ENCODE results near the gene MAMDC2. TPM values are rescaled to one million over a fixed set of nuclear protein-coding genes. Genes with fewer than 3 reads are reported as not detected.

MAMDC2 gene
- total RNA-seq, 1 donor from 2014 or later, result 13.4 TPM

- TF ChIP-seq CTCF (IDR thresholded peaks at IDR 0.05; ENCODE audit: insufficient read depth, low read length, poor library complexity, severe bottlenecking), result no peak
- H3K36me3 ChIP-seq (ENCODE audit: control insufficient read depth, insufficient read depth, low read length), result no peaks in the 10 kb centered on the region
- H3K27me3 ChIP-seq (ENCODE audit: control insufficient read depth, insufficient read depth, low read length), result no peaks in the 10 kb centered on the region
- DNase-seq (ENCODE audit: low read depth), result no peak
- H3K4me3 ChIP-seq (ENCODE audit: low read depth, low read length), result no peak overlapping the region
Observed at GRCh38 chr9:70000469-70000868, 43.2 kb upstream of the MAMDC2 start.

- Histone ChIP-seq H3K4me3 (ENCODE audit: low read depth, low read length) (no peak overlapping the region), H3K27me3 (ENCODE audit: control insufficient read depth, insufficient read depth, low read length) (no peaks in the 10 kb centered on the region), H3K36me3 (ENCODE audit: control insufficient read depth, insufficient read depth, low read length) (no peaks in the 10 kb centered on the region)
- no peak for DNase-seq (ENCODE audit: low read depth)
- no peak for TF ChIP-seq CTCF (IDR thresholded peaks at IDR 0.05; ENCODE audit: insufficient read depth, low read length, poor library complexity, severe bottlenecking)
Observed at GRCh38 chr9:70003901-70004714, 39.5 kb upstream of the MAMDC2 start.

- no peak for DNase-seq (ENCODE audit: low read depth)
- Histone ChIP-seq H3K27me3 (ENCODE audit: control insufficient read depth, insufficient read depth, low read length) (no peaks in the 10 kb centered on the region), H3K36me3 (ENCODE audit: control insufficient read depth, insufficient read depth, low read length) (no peaks in the 10 kb centered on the region), H3K4me3 (ENCODE audit: low read depth, low read length) (no peak overlapping the region)
- TF ChIP-seq CTCF (IDR thresholded peaks at IDR 0.05; ENCODE audit: insufficient read depth, low read length, poor library complexity, severe bottlenecking), result no peak
Observed at GRCh38 chr9:70006306-70006705, 37.3 kb upstream of the MAMDC2 start.

GRCh38 chr9:70007831-70008230, 35.8 kb upstream of the MAMDC2 start:
- H3K36me3 ChIP-seq (ENCODE audit: control insufficient read depth, insufficient read depth, low read length), result no peaks in the 10 kb centered on the region
- no peak for TF ChIP-seq CTCF (IDR thresholded peaks at IDR 0.05; ENCODE audit: insufficient read depth, low read length, poor library complexity, severe bottlenecking)
- no peak for DNase-seq (ENCODE audit: low read depth)
- H3K27me3 ChIP-seq (ENCODE audit: control insufficient read depth, insufficient read depth, low read length), result no peaks in the 10 kb centered on the region
- no peak overlapping the region for H3K4me3 ChIP-seq (ENCODE audit: low read depth, low read length)

- DNase-seq (ENCODE audit: low read depth), result no peak
- Histone ChIP-seq H3K4me3 (ENCODE audit: low read depth, low read length) (no peak overlapping the region), H3K27me3 (ENCODE audit: control insufficient read depth, insufficient read depth, low read length) (no peaks in the 10 kb centered on the region), H3K36me3 (ENCODE audit: control insufficient read depth, insufficient read depth, low read length) (no peaks in the 10 kb centered on the region)
- no peak for TF ChIP-seq CTCF (IDR thresholded peaks at IDR 0.05; ENCODE audit: insufficient read depth, low read length, poor library complexity, severe bottlenecking)
Observed at GRCh38 chr9:70010015-70010414, 33.6 kb upstream of the MAMDC2 start.

GRCh38 chr9:70011366-70011765, 32.3 kb upstream of the MAMDC2 start:
- no peak for TF ChIP-seq CTCF (IDR thresholded peaks at IDR 0.05; ENCODE audit: insufficient read depth, low read length, poor library complexity, severe bottlenecking)
- DNase-seq (ENCODE audit: low read depth), result no peak
- no peaks in the 10 kb centered on the region for H3K36me3 ChIP-seq (ENCODE audit: control insufficient read depth, insufficient read depth, low read length)

More at GRCh38 chr9:70011366-70011765, 32.3 kb upstream of the MAMDC2 start:
- no peak overlapping the region for H3K4me3 ChIP-seq (ENCODE audit: low read depth, low read length)
- H3K27me3 ChIP-seq (ENCODE audit: control insufficient read depth, insufficient read depth, low read length), result no peaks in the 10 kb centered on the region
